ENCODE measurements around the gene IL16. TPM values are rescaled to one million over a fixed set of nuclear protein-coding genes. Genes with fewer than 3 reads are reported as not detected.

Gene IL16
- total RNA-seq, 1 donor = 44.7 TPM

DNA sequence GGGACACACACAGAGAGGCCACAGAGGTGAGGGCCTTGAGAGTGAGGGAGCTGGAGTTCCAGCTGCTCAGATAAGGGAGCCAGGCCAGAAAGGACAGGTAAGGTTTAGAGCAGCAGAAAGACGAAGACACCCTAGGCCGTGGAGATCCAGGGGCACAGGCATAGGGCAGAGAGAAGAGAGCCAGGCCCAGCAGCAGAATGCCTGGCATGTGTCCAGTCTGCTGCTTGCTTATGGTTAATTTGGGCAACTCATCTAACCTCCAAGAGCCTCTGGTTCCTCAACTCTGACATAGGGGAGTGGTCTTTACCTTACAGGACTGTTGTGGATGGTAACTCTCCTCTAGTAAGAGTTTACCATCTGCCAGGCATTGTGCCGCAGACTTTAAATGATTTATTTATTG lies 91.4 kb downstream of the IL16 start:
- DNase-seq (ENCODE audit: low read depth in 2 of 3, low spot score in 2 of 3) = no peak

- no peak for DNase-seq (ENCODE audit: low read depth in 2 of 3, low spot score in 2 of 3)
Observed at GRCh38 chr15:81288616-81289015, 91.9 kb downstream of the IL16 start.

GRCh38 chr15:81289910-81290309 lies 93.2 kb downstream of the IL16 start:
- no peak for DNase-seq (ENCODE audit: low read depth in 2 of 3, low spot score in 2 of 3)

GRCh38 chr15:81291916-81292522 lies 95.3 kb downstream of the IL16 start:
- no peak for DNase-seq (ENCODE audit: low read depth in 2 of 3, low spot score in 2 of 3)

GRCh38 chr15:81292523-81293001 lies 95.9 kb downstream of the IL16 start:
- DNase-seq (ENCODE audit: low read depth in 2 of 3, low spot score in 2 of 3) = no peak

- DNase-seq (ENCODE audit: low read depth in 2 of 3, low spot score in 2 of 3) = peak; percentile 61 to 86 (median 84)
Observed at GRCh38 chr15:81293728-81294515, 97.2 kb downstream of the IL16 start.

DNA sequence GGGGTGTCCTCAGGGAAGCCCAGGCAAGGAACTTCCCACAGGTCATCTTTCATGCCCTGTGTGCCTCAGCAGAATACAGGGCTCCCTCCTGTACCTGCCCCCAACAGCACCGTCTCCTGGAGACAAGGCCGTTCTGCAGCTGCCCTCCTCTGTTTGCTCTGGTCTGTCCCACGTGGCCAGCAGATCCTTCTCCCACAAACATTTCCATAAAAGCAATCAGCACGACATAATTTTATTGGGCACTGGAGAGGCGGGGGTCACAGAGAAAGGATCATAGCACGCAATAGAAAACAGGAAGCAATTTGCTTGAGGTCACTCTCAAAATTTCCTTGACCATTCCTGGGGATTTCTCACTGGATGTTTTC lies 97.8 kb downstream of the IL16 start:
- DNase-seq (ENCODE audit: low read depth in 2 of 3, low spot score in 2 of 3) = no peak

- no peak for DNase-seq (ENCODE audit: low read depth in 2 of 3, low spot score in 2 of 3)
Observed at GRCh38 chr15:81295486-81296121, 98.9 kb downstream of the IL16 start.

- DNase-seq (ENCODE audit: low read depth in 2 of 3, low spot score in 2 of 3) = no peak
Observed at GRCh38 chr15:81296186-81296585, 99.5 kb downstream of the IL16 start.

GRCh38 chr15:81296673-81297072 lies 100.0 kb downstream of the IL16 start:
- peak; percentile 65 to 86 (median 70) for DNase-seq (ENCODE audit: low read depth in 2 of 3, low spot score in 2 of 3)

DNA sequence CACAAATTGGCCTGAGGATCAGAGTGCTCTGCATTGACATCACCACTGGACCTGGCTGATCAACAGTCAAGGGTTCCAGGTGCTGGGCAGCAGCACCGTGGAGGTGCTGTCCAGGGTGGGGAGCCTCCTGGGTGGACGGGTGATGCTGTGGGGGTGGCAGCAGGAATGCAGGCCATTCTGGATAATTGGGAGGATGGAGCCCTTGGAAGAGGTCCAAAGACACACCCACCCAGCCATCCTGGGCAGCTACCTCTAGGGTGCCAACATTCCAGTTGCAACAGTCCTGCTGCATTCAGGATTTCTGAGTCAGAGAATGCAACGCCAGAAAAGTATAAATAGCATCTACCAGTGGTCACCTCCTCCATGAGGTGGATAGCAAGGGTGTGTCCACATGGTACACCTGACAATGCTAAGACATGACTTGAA lies 100.5 kb downstream of the IL16 start:
- no peak for DNase-seq (ENCODE audit: low read depth in 2 of 3, low spot score in 2 of 3)

GRCh38 chr15:81297603-81298575 lies 101.2 kb downstream of the IL16 start:
- DNase-seq (ENCODE audit: low read depth in 2 of 3, low spot score in 2 of 3) = no peak

DNA sequence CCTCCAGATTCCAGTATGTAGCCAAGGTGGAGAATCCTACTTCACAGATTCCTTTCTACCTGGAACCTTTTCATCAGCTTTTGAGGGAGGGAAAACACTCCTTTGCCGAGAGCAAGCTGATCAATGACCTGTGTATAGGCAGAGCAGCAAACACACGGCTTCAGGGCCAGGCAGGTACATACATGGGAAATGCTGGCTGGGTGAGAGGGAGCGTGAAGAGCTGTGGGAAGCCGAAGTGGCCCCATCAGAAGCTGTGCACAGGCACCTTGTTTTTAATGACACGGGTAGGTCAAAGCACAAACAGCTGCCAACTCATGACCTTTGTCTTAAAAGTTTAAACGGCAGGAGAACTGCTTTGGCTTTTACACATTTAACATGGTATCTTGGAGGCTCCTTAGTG lies 101.9 kb downstream of the IL16 start:
- DNase-seq (ENCODE audit: low read depth in 2 of 3, low spot score in 2 of 3) = no peak

- DNase-seq (ENCODE audit: low read depth in 2 of 3, low spot score in 2 of 3) = no peak
Observed at GRCh38 chr15:81299156-81299555, 102.5 kb downstream of the IL16 start.

GRCh38 chr15:81299630-81300273 lies 103.1 kb downstream of the IL16 start:
- DNase-seq (ENCODE audit: low read depth in 2 of 3, low spot score in 2 of 3) = no peak

- DNase-seq (ENCODE audit: low read depth in 2 of 3, low spot score in 2 of 3) = no peak
Observed at GRCh38 chr15:81301385-81301784, 104.7 kb downstream of the IL16 start.

DNA sequence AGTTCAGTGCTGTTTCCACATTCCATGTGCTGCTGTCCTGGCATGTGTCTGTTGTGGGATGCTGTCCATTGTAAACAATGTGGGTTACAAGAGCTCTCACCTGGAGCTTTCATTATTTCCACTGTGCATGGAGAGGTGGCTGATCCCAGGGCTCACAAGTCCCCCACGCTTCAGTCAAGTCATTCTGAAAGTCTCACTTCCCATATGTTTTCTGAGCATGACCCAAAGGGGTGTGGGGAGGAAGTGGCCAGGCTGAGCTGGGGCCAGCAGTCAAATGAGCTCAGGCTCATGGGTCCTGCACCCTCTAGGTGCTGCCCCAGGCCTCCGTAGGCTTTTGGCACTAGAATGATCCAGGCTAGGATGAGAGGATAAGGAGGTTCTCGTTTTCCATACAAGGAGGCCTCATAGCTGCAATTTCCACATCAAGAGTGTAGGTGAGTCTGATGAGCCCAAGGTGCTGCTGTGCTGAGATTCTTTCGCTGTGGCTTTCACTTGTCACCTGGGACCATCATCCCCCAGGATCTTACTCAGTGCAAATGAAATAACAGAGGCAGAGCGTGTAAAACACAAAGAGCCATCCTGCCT lies 105.2 kb downstream of the IL16 start:
- no peak for DNase-seq (ENCODE audit: low read depth in 2 of 3, low spot score in 2 of 3)

GRCh38 chr15:81302701-81303109 lies 106.0 kb downstream of the IL16 start:
- no peak for DNase-seq (ENCODE audit: low read depth in 2 of 3, low spot score in 2 of 3)

Data from hematopoietic multipotent progenitor cell (in vitro differentiated cells).